Liver (tissue), 3 donors: ENCODE results near the gene SCN2A.

Experiments used
- ATF3 ChIP-seq: IDR thresholded peaks from 2 replicates; pipeline ENCODE4 v1.6.1; 2016; ENCODE audit warnings: antibody characterized with exemption
- EGR1 ChIP-seq, 2 donors: IDR thresholded peaks; 2 replicates each; pipeline ENCODE4 v1.6.1; 2016 to 2018; ENCODE audit warnings: antibody characterized with exemption in 2 of 2, low read depth in 2 of 2
- FOXA1 ChIP-seq: IDR thresholded peaks from 2 replicates; pipeline ENCODE4 v1.6.1; 2016; ENCODE audit warnings: antibody characterized with exemption
- GABPA ChIP-seq, 2 donors: IDR thresholded peaks in 1 of 2; conservative IDR thresholded peaks in 1 of 2; 2 replicates each; pipeline ENCODE4 v1.6.1; 2016; ENCODE audit warnings: antibody characterized with exemption in 2 of 2, mild to moderate bottlenecking in 1 of 2, moderate library complexity in 1 of 2
- JUND ChIP-seq, 2 donors: IDR thresholded peaks; 2 replicates each; pipeline ENCODE4 v1.6.1; 2016; ENCODE audit warnings: antibody characterized with exemption in 2 of 2
- MAX ChIP-seq: IDR thresholded peaks from 2 replicates; pipeline ENCODE4 v1.6.1; 2016; ENCODE audit warnings: antibody characterized with exemption
- NR2F2 ChIP-seq: IDR thresholded peaks from 2 replicates; pipeline ENCODE4 v1.6.1; 2016; ENCODE audit warnings: antibody characterized with exemption
- RAD21 ChIP-seq, 2 donors: IDR thresholded peaks; 2 replicates each; pipeline ENCODE4 v1.6.1; 2016; ENCODE audit warnings: antibody characterized with exemption in 2 of 2, mild to moderate bottlenecking in 2 of 2
- SP1 ChIP-seq: IDR thresholded peaks from 2 replicates; pipeline ENCODE4 v1.6.1; 2018; ENCODE audit warnings: antibody characterized with exemption, mild to moderate bottlenecking
- TAF1 ChIP-seq: conservative IDR thresholded peaks from 2 replicates; pipeline ENCODE4 v1.6.1; 2016; ENCODE audit warnings: antibody characterized with exemption, mild to moderate bottlenecking
- YY1 ChIP-seq: IDR thresholded peaks from 2 replicates; pipeline ENCODE4 v1.6.1; 2016; ENCODE audit warnings: antibody characterized with exemption, mild to moderate bottlenecking
- TF ChIP-seq, protein P1 (sequence below): fragments of 150-350 bp; IDR thresholded peaks from 2 replicates; pipeline ENCODE4 v1.5.1; 2017; ENCODE audit warnings: improper control_type of control experiment, low read depth, low read length; ENCODE audit not compliant: missing input control
- TF ChIP-seq, protein P2 (sequence below): IDR thresholded peaks from 2 replicates; pipeline ENCODE4 v1.6.1; 2016; ENCODE audit warnings: antibody characterized with exemption, mild to moderate bottlenecking
- TF ChIP-seq, protein P3 (sequence below): IDR thresholded peaks from 2 replicates; pipeline ENCODE4 v1.6.1; 2016; ENCODE audit warnings: antibody characterized with exemption
- donor health status: healthy.
- donor health status: healthy.

DNA sequence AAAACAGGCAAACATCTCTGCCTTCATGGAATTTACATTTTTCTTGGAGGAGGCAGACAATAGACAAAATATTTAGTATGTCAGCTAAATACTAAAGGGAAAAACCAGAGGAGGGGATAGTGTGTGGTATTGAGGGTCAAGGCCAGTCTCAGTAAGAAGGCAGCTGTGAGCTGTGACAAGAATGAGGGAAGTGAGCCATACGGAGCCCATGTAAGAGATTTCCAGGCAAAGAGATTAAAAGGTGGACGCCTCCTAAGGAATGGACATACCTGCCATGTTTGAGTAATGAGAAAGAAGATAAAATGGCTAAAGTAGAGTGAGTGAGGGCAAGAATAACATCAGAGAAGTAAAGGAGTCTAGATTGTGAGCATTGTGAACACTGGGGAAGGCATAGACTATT is 2.2 kb upstream of the SCN2A start:
- TF ChIP-seq, protein P1, sequence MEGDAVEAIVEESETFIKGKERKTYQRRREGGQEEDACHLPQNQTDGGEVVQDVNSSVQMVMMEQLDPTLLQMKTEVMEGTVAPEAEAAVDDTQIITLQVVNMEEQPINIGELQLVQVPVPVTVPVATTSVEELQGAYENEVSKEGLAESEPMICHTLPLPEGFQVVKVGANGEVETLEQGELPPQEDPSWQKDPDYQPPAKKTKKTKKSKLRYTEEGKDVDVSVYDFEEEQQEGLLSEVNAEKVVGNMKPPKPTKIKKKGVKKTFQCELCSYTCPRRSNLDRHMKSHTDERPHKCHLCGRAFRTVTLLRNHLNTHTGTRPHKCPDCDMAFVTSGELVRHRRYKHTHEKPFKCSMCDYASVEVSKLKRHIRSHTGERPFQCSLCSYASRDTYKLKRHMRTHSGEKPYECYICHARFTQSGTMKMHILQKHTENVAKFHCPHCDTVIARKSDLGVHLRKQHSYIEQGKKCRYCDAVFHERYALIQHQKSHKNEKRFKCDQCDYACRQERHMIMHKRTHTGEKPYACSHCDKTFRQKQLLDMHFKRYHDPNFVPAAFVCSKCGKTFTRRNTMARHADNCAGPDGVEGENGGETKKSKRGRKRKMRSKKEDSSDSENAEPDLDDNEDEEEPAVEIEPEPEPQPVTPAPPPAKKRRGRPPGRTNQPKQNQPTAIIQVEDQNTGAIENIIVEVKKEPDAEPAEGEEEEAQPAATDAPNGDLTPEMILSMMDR: no peak
- TF ChIP-seq FOXA1: no peak
- TF ChIP-seq MAX: no peak
- no peak for TF ChIP-seq GABPA (IDR thresholded peaks at IDR 0.05 in 1 of 2, conservative IDR thresholded peaks at IDR 0.05 in 1 of 2)
- no peak for TF ChIP-seq TAF1
- TF ChIP-seq, protein P2, sequence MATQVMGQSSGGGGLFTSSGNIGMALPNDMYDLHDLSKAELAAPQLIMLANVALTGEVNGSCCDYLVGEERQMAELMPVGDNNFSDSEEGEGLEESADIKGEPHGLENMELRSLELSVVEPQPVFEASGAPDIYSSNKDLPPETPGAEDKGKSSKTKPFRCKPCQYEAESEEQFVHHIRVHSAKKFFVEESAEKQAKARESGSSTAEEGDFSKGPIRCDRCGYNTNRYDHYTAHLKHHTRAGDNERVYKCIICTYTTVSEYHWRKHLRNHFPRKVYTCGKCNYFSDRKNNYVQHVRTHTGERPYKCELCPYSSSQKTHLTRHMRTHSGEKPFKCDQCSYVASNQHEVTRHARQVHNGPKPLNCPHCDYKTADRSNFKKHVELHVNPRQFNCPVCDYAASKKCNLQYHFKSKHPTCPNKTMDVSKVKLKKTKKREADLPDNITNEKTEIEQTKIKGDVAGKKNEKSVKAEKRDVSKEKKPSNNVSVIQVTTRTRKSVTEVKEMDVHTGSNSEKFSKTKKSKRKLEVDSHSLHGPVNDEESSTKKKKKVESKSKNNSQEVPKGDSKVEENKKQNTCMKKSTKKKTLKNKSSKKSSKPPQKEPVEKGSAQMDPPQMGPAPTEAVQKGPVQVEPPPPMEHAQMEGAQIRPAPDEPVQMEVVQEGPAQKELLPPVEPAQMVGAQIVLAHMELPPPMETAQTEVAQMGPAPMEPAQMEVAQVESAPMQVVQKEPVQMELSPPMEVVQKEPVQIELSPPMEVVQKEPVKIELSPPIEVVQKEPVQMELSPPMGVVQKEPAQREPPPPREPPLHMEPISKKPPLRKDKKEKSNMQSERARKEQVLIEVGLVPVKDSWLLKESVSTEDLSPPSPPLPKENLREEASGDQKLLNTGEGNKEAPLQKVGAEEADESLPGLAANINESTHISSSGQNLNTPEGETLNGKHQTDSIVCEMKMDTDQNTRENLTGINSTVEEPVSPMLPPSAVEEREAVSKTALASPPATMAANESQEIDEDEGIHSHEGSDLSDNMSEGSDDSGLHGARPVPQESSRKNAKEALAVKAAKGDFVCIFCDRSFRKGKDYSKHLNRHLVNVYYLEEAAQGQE: no peak
- TF ChIP-seq, protein P3, sequence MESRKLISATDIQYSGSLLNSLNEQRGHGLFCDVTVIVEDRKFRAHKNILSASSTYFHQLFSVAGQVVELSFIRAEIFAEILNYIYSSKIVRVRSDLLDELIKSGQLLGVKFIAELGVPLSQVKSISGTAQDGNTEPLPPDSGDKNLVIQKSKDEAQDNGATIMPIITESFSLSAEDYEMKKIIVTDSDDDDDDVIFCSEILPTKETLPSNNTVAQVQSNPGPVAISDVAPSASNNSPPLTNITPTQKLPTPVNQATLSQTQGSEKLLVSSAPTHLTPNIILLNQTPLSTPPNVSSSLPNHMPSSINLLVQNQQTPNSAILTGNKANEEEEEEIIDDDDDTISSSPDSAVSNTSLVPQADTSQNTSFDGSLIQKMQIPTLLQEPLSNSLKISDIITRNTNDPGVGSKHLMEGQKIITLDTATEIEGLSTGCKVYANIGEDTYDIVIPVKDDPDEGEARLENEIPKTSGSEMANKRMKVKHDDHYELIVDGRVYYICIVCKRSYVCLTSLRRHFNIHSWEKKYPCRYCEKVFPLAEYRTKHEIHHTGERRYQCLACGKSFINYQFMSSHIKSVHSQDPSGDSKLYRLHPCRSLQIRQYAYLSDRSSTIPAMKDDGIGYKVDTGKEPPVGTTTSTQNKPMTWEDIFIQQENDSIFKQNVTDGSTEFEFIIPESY: no peak
- TF ChIP-seq NR2F2: no peak
- TF ChIP-seq JUND (IDR thresholded peaks at IDR 0.05): no peak
- TF ChIP-seq SP1: no peak
- TF ChIP-seq YY1: no peak
- TF ChIP-seq RAD21 (IDR thresholded peaks at IDR 0.05): no peak
- TF ChIP-seq ATF3: no peak
- TF ChIP-seq EGR1 (IDR thresholded peaks at IDR 0.05; ENCODE audit: low read depth in 2 of 2): no peak
